Astrocyte (in vitro differentiated cells and primary cell): ENCODE results near the gene MYO1C. TPM values are rescaled to one million over a fixed set of nuclear protein-coding genes. Genes with fewer than 3 reads are reported as not detected.

ENCODE experiments used
- DNase-seq: peaks from one replicate; pipeline ENCODE4 v3.0.0-alpha.2; 2010; ENCODE audit warnings: low read depth
- FAIRE-seq: peaks from 2 replicates; lab custom pipeline; 2011; peaks lifted over from hg19 to GRCh38; lab: Jason Lieb, UNC
- H2AFZ ChIP-seq: 2 replicates; pipeline ENCODE4 v1.6.0; 2012; ENCODE audit warnings: low read depth, low read length, inconsistent platforms
- H3K27ac ChIP-seq: 2 replicates; pipeline ENCODE4 v1.5.1; 2011; ENCODE audit warnings: low read depth, low read length, inconsistent platforms
- H3K27me3 ChIP-seq: 2 replicates; pipeline ENCODE4 v1.6.0; 2011; ENCODE audit warnings: low read length, inconsistent platforms; ENCODE audit not compliant: insufficient read depth
- H3K36me3 ChIP-seq: 2 replicates; pipeline ENCODE4 v1.5.1; 2011; ENCODE audit warnings: low read length, inconsistent platforms; ENCODE audit not compliant: insufficient read depth
- H3K4me1 ChIP-seq: 2 replicates; pipeline ENCODE4 v1.5.1; 2011; ENCODE audit warnings: low read length, inconsistent platforms; ENCODE audit not compliant: insufficient read depth
- H3K4me2 ChIP-seq: 2 replicates; pipeline ENCODE4 v1.6.0; 2012; ENCODE audit warnings: low read length, inconsistent platforms
- H3K4me3 ChIP-seq: 2 replicates; pipeline ENCODE4 v1.5.1; 2011; ENCODE audit warnings: low read depth, mild to moderate bottlenecking, low read length, inconsistent platforms; ENCODE audit not compliant: insufficient read depth
- H3K79me2 ChIP-seq: 2 replicates; pipeline ENCODE4 v1.6.0; 2012; ENCODE audit warnings: mild to moderate bottlenecking, low read length, inconsistent platforms; ENCODE audit not compliant: insufficient read depth
- H3K9ac ChIP-seq: 2 replicates; pipeline ENCODE4 v1.6.0; 2012; ENCODE audit warnings: mild to moderate bottlenecking, low read length, inconsistent platforms
- H3K9me3 ChIP-seq: 2 replicates; pipeline ENCODE4 v1.5.1; 2012; ENCODE audit warnings: low read depth, mild to moderate bottlenecking, low read length, inconsistent platforms; ENCODE audit not compliant: insufficient read depth
- H4K20me1 ChIP-seq: 2 replicates; pipeline ENCODE4 v1.6.0; 2012; ENCODE audit warnings: low read length, inconsistent platforms; ENCODE audit not compliant: insufficient read depth
- H3K27ac Mint-ChIP-seq: one replicate; pipeline ENCODE4 v1.8.0; 2021; ENCODE audit warnings: mild to moderate bottlenecking, mixed read lengths; ENCODE audit not compliant: unreplicated experiment
- H3K27me3 Mint-ChIP-seq: one replicate; pipeline ENCODE4 v1.8.0; 2021; ENCODE audit warnings: low read depth, mixed read lengths; ENCODE audit not compliant: unreplicated experiment
- H3K36me3 Mint-ChIP-seq: one replicate; pipeline ENCODE4 v1.8.0; 2021; ENCODE audit warnings: low read depth, mixed read lengths; ENCODE audit not compliant: unreplicated experiment
- H3K4me1 Mint-ChIP-seq: one replicate; pipeline ENCODE4 v1.8.0; 2021; ENCODE audit warnings: low read depth, mixed read lengths; ENCODE audit not compliant: unreplicated experiment
- H3K4me3 Mint-ChIP-seq: one replicate; pipeline ENCODE4 v1.8.0; 2021; ENCODE audit warnings: mild to moderate bottlenecking, moderate library complexity, mixed read lengths; ENCODE audit not compliant: unreplicated experiment
- H3K9me3 Mint-ChIP-seq: one replicate; pipeline ENCODE4 v1.8.0; 2021; ENCODE audit warnings: mild to moderate bottlenecking, mixed read lengths; ENCODE audit not compliant: unreplicated experiment
- EZH2 ChIP-seq: IDR thresholded peaks from 2 replicates; pipeline ENCODE4 v1.6.1; 2012; ENCODE audit warnings: mild to moderate bottlenecking, low read length, inconsistent platforms; ENCODE audit not compliant: insufficient read depth
- total RNA-seq: library from RNA; stranded (reverse); gene quantifications from 2 replicates; pipeline ENCODE4 v1.2.1, GENCODE V29; 2021
- TF ChIP-seq, protein P1 (sequence below): IDR thresholded peaks from 2 replicates; pipeline ENCODE4 v1.5.1; 2011; ENCODE audit warnings: low read depth, mild to moderate bottlenecking, inconsistent platforms, low read length, moderate library complexity; ENCODE audit not compliant: insufficient read depth

Gene MYO1C
- total RNA-seq, 1 donor from 2014 or later = 132 TPM

DNA sequence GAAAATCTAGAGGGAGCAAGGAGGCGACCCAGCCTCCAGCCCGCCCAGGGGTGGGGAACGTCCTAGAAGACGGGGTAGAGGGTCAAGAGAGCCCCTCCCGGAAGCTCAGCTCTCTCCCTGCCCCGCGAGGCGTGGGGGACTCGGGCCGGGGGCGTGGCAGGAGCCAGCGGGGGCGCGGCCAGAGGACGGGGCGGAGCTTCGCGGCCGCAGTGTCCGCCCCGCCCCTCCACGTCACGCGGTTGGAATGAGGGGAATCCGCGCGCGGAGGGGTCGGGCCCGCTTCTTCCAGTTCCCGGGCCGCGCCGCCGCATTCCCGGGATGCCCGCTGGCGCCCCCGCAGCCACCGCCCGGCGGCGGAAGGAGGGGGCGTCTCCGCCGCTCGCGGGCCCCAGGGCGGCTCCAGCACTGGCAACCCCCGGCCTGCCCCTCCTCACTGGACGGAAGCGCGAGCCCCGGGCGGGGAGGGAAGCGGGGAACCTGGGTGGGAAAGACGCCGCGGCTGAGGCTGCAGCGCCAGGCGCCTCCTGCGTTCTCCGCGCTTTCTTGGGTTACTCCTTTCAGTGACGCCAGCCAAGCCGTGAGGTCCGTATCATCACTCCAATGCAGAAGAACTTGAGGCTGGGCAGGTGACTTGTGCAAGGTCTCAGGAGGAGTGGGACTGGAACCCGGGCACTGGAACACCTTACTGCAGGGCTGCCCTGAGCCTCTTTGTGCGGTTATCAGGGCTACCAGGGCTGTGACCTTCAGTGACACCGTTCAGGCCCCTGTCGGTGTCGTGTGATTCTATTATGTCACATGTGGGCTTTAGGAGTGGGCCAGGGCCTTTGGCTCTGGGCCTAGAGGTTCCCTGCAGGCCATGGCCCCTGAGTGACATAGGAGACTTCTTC, 4.3 kb downstream of the MYO1C start:
- Histone ChIP-seq H3K27me3 (no peaks in the 10 kb centered on the region), H4K20me1 (peaks cover 13% of the 10 kb centered on the region), H3K9me3 (no peaks in the 10 kb centered on the region), H3K4me1 (peaks cover 37% of the 10 kb centered on the region), H3K4me3 (peak overlapping the region; percentile 21), H3K36me3 (no peaks in the 10 kb centered on the region), H3K27ac (peak overlapping the region; percentile 67), H3K9ac (peak overlapping the region; percentile 61), H2AFZ (peak overlapping the region; percentile 44), H3K79me2 (peaks cover 35% of the 10 kb centered on the region), H3K4me2 (peak overlapping the region; percentile 80)
- no peaks in the 10 kb centered on the region for H3K9me3 Mint-ChIP-seq
- FAIRE-seq (no peak), DNase-seq (peak; percentile 66)
- no peaks in the 10 kb centered on the region for H3K27me3 Mint-ChIP-seq
- peaks cover 15% of the 10 kb centered on the region for H3K4me1 Mint-ChIP-seq
- H3K4me3 Mint-ChIP-seq = peak overlapping the region; percentile 64
- peaks cover 3% of the 10 kb centered on the region for H3K36me3 Mint-ChIP-seq
- H3K27ac Mint-ChIP-seq = peak overlapping the region; percentile 96
- TF ChIP-seq EZH2 = no peak
- TF ChIP-seq, protein P1, sequence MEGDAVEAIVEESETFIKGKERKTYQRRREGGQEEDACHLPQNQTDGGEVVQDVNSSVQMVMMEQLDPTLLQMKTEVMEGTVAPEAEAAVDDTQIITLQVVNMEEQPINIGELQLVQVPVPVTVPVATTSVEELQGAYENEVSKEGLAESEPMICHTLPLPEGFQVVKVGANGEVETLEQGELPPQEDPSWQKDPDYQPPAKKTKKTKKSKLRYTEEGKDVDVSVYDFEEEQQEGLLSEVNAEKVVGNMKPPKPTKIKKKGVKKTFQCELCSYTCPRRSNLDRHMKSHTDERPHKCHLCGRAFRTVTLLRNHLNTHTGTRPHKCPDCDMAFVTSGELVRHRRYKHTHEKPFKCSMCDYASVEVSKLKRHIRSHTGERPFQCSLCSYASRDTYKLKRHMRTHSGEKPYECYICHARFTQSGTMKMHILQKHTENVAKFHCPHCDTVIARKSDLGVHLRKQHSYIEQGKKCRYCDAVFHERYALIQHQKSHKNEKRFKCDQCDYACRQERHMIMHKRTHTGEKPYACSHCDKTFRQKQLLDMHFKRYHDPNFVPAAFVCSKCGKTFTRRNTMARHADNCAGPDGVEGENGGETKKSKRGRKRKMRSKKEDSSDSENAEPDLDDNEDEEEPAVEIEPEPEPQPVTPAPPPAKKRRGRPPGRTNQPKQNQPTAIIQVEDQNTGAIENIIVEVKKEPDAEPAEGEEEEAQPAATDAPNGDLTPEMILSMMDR = no peak

DNA sequence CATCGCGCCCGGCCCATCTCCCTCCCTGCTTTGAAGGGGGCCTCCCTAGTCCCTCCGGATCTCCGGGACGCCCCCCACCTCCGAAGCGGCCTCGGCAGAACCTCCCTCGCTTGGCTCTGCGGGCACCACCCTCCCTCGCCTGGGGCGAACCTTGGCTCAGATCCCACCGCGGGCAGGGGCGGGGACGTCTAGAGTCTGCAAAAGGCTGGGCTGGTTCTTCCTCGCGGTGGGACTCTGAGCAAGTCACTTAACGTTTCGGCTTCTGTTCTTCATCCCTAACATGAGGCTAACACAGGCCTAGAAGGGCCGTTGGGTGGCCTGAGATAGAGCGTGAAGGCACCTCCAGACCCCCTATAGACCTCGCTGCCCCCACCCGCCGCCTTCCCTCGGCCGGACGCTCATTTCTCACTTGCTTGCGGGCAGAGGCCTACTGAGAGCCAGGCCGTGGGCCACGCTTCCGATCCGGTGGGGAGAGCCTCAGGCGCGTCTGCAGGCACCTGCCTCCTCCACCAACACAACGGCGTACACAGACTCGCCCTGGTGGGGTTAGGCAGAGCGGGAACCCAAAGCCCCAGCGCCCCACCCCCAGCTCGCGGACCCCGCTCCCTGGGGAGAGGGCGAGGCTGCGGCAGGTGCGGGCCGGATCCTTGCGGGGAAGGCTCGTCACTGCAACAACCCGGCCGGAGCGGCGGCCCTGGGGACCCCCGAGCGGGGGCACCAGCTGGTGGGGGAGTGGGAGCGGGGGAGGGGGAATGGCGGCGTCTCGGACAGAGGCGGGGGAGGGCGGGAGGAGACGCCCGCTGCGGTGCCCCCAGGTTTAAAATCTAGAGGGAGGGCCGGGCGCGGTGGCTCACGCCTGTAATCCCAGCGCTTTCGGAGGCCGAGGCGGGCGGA, 5.4 kb downstream of the MYO1C start:
- H3K4me3 ChIP-seq = peak overlapping the region; percentile 10
- peak overlapping the region; percentile 80 for H3K4me2 ChIP-seq
- H4K20me1 ChIP-seq = peaks cover 21% of the 10 kb centered on the region
- H3K36me3 ChIP-seq = peaks cover 3% of the 10 kb centered on the region
- H3K4me3 Mint-ChIP-seq = no peak overlapping the region
- no peaks in the 10 kb centered on the region for H3K9me3 Mint-ChIP-seq
- TF ChIP-seq EZH2 = no peak
- TF ChIP-seq, protein P1 = no peak
- no peak overlapping the region for H2AFZ ChIP-seq
- H3K27ac ChIP-seq = peak overlapping the region; percentile 47
- no peaks in the 10 kb centered on the region for H3K27me3 ChIP-seq
- no peaks in the 10 kb centered on the region for H3K9me3 ChIP-seq
- H3K27me3 Mint-ChIP-seq = no peaks in the 10 kb centered on the region
- FAIRE-seq (no peak), DNase-seq (peak; percentile 50)
- peaks cover 35% of the 10 kb centered on the region for H3K79me2 ChIP-seq
- peak overlapping the region; percentile 61 for H3K9ac ChIP-seq
- H3K4me1 ChIP-seq = peaks cover 37% of the 10 kb centered on the region
- peaks cover 4% of the 10 kb centered on the region for H3K36me3 Mint-ChIP-seq
- H3K4me1 Mint-ChIP-seq = peaks cover 15% of the 10 kb centered on the region
- H3K27ac Mint-ChIP-seq = peak overlapping the region; percentile 87
